Measurements from ENCODE around the gene KLHL17. TPM values are rescaled to one million over a fixed set of nuclear protein-coding genes. Genes with fewer than 3 reads are reported as not detected.
"Not testable (repeated sequence)": the region's sequence is repeated elsewhere in the genome, so short reads cannot be mapped to it uniquely, and the experiment has no call there.

The KLHL17 gene
- total RNA-seq, 4 donors from 2014 or later: 1.3 to 5.7 (median 2.3) TPM

- Histone ChIP-seq H3K36me3 (no peaks in the 10 kb centered on the region), H3K27ac (peak overlapping the region; percentile 100), H3K4me1 (peaks cover 21 to 27% of the 10 kb centered on the region in 2 donors), H3K9me3 (no peaks in the 10 kb centered on the region), H3K27me3 (no peaks in the 10 kb centered on the region), H3K4me3 (peak overlapping the region in 3 of 4 donors; percentile 37 to 39 (median 37))
- in situ Hi-C loops (cut with MboI; ENCODE audit: low sequenced_read_pairs in 4 of 4): loop anchor here in 2 of 4 donors (10.0 kb wide), 1 partner anchor 81 kb away; no protein-coding TSS in a partner anchor
- peak in 1 of 2 donors; percentile 60 for DNase-seq
- intact Hi-C loops (cut with DNase I; ENCODE audit: low total_unique reads): loop anchor here (1.0 to 5.0 kb wide), 2 partner anchors 80 to 363 kb away; partner anchors contain the start of gene DVL1
- TF ChIP-seq CTCF (IDR thresholded peaks at IDR 0.05 in 4 of 5, conservative IDR thresholded peaks at IDR 0.05 in 1 of 5) (peak; percentile 49 to 99 (median 75)), POLR2A (IDR thresholded peaks at IDR 0.05) (no peak)
- no peak for ATAC-seq
These were observed 23.6 kb downstream of the KLHL17 start for GRCh38 chr1:983798-984475.

GRCh38 chr1:984476-984814 is 24.1 kb downstream of the KLHL17 start:
- intact Hi-C loops (cut with DNase I; ENCODE audit: low total_unique reads) (loop anchor here (1.0 to 5.0 kb wide), 2 partner anchors 80 to 363 kb away; partner anchors contain the start of gene DVL1), in situ Hi-C loops (cut with MboI; ENCODE audit: low sequenced_read_pairs in 4 of 4) (loop anchor here in 2 of 4 donors (10.0 kb wide), 1 partner anchor 80 kb away; no protein-coding TSS in a partner anchor)
- DNase-seq: peak in 1 of 2 donors; percentile 13
- TF ChIP-seq CTCF (IDR thresholded peaks at IDR 0.05 in 4 of 5, conservative IDR thresholded peaks at IDR 0.05 in 1 of 5) (no peak), POLR2A (IDR thresholded peaks at IDR 0.05) (no peak)
- Histone ChIP-seq H3K36me3 (no peaks in the 10 kb centered on the region), H3K4me1 (peaks cover 20 to 26% of the 10 kb centered on the region in 2 donors), H3K27ac (peak overlapping the region in 2 of 4 donors; percentile 100), H3K4me3 (peak overlapping the region in 3 of 4 donors; percentile 37 to 39 (median 37)), H3K27me3 (no peaks in the 10 kb centered on the region), H3K9me3 (no peaks in the 10 kb centered on the region)
- no peak for ATAC-seq

- no peaks in the 10 kb centered on the region for H3K9me3 ChIP-seq
- H3K36me3 ChIP-seq: no peaks in the 10 kb centered on the region
- in situ Hi-C loops (cut with MboI; ENCODE audit: low sequenced_read_pairs in 4 of 4) (loop anchor here in 2 of 4 donors (10.0 kb wide), 1 partner anchor 80 kb away; no protein-coding TSS in a partner anchor), intact Hi-C loops (cut with DNase I; ENCODE audit: low total_unique reads) (no loop called here)
- H3K27me3 ChIP-seq: no peaks in the 10 kb centered on the region
- ATAC-seq (no peak), DNase-seq (peak in 1 of 2 donors; percentile 9)
- no peak overlapping the region for H3K4me3 ChIP-seq
- TF ChIP-seq CTCF (IDR thresholded peaks at IDR 0.05 in 4 of 5, conservative IDR thresholded peaks at IDR 0.05 in 1 of 5) (no peak), POLR2A (IDR thresholded peaks at IDR 0.05) (no peak)
- no peak overlapping the region for H3K27ac ChIP-seq
- peaks cover 17 to 26% of the 10 kb centered on the region in 2 donors for H3K4me1 ChIP-seq
These were observed 24.7 kb downstream of the KLHL17 start for GRCh38 chr1:985126-985525.

GRCh38 chr1:988061-988460 is 27.7 kb downstream of the KLHL17 start:
- DNase-seq; H3K9me3 ChIP-seq; H3K4me1 ChIP-seq; H3K27me3 ChIP-seq; H3K4me3 ChIP-seq; H3K27ac ChIP-seq; H3K36me3 ChIP-seq; ATAC-seq; intact Hi-C loops (cut with DNase I; ENCODE audit: low total_unique reads): not testable (repeated sequence)
- in situ Hi-C loops (cut with MboI; ENCODE audit: low sequenced_read_pairs in 4 of 4): loop anchor here in 2 of 4 donors (10.0 kb wide), 1 partner anchor 77 kb away; no protein-coding TSS in a partner anchor

GRCh38 chr1:991275-991674 is 30.9 kb downstream of the KLHL17 start:
- ATAC-seq; H3K4me3 ChIP-seq; H3K27ac ChIP-seq; DNase-seq; H3K36me3 ChIP-seq; H3K9me3 ChIP-seq; intact Hi-C loops (cut with DNase I; ENCODE audit: low total_unique reads); H3K27me3 ChIP-seq; H3K4me1 ChIP-seq; in situ Hi-C loops (cut with MboI; ENCODE audit: low sequenced_read_pairs in 4 of 4): not testable (repeated sequence)
